HL-60 (cell line): ENCODE data around the gene PNPLA7.

Experiments
- DNase-seq, 2 experiments: peaks; one replicate each; pipeline ENCODE4 v3.0.0-alpha.2; 2010 to 2020; ENCODE audit warnings: low read depth in 1 of 2, low spot score in 1 of 2
- H3K27ac ChIP-seq: fragments of 250-450 bp; sonication (Bioruptor Pico); replicated peaks from 2 replicates; pipeline ENCODE4 v1.5.1; 2020; ENCODE audit warnings: mild to moderate bottlenecking, moderate library complexity
- H3K27me3 ChIP-seq: fragments of 250-450 bp; sonication (Bioruptor Pico); 2 replicates; pipeline ENCODE4 v1.5.1; 2021; ENCODE audit warnings: mild to moderate bottlenecking, moderate library complexity; ENCODE audit not compliant: insufficient read depth, poor library complexity, severe bottlenecking
- H3K4me3 ChIP-seq: replicated peaks from 2 replicates; pipeline ENCODE4 v1.5.1; 2011; ENCODE audit warnings: mild to moderate bottlenecking, control low read depth, low read length; ENCODE audit not compliant: insufficient read depth
- GABPA ChIP-seq: IDR thresholded peaks from 2 replicates; pipeline ENCODE4 v1.6.1; 2012; ENCODE audit warnings: low read depth
- POLR2AphosphoS5 ChIP-seq: IDR thresholded peaks from 2 replicates; pipeline ENCODE4 v1.6.1; 2012; ENCODE audit warnings: low read depth
- SPI1 ChIP-seq: IDR thresholded peaks from 2 replicates; pipeline ENCODE4 v1.6.1; 2012; ENCODE audit warnings: low read depth, mild to moderate bottlenecking, borderline replicate concordance
- TF ChIP-seq, protein P1 (sequence below): IDR thresholded peaks from one replicate; pipeline ENCODE4 v1.5.1; 2011; ENCODE audit warnings: low read length, control low read depth, inconsistent platforms; ENCODE audit not compliant: insufficient read depth
- TF ChIP-seq, protein P2 (sequence below): IDR thresholded peaks from 2 replicates; pipeline ENCODE4 v1.6.1; 2012; ENCODE audit warnings: low read depth; ENCODE audit not compliant: insufficient replicate concordance

PNPLA7 gene

DNA sequence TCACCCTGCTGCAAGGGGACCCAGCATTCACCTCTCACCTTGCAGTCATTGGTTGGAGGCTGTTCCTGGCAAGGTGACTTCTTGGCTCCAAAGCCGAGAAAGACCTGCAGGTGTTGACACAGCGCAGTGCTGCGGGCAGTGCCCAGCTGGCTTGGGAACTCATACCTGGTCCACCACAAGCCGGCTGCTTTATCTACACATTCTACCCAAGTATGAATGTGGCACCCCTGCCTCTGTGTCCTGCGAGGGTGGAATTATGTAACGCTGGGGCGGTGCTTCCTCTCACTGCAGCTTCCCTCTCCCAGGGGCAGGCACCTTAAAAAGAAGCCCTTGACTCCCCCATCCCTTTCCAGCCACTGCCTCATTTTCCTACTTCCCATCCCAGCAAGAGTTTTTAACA, 42.6 kb upstream of the PNPLA7 start:
- Histone ChIP-seq H3K27me3 (no peaks in the 10 kb centered on the region), H3K4me3 (no peak overlapping the region), H3K27ac (peak overlapping the region; percentile 31)
- TF ChIP-seq, protein P1, sequence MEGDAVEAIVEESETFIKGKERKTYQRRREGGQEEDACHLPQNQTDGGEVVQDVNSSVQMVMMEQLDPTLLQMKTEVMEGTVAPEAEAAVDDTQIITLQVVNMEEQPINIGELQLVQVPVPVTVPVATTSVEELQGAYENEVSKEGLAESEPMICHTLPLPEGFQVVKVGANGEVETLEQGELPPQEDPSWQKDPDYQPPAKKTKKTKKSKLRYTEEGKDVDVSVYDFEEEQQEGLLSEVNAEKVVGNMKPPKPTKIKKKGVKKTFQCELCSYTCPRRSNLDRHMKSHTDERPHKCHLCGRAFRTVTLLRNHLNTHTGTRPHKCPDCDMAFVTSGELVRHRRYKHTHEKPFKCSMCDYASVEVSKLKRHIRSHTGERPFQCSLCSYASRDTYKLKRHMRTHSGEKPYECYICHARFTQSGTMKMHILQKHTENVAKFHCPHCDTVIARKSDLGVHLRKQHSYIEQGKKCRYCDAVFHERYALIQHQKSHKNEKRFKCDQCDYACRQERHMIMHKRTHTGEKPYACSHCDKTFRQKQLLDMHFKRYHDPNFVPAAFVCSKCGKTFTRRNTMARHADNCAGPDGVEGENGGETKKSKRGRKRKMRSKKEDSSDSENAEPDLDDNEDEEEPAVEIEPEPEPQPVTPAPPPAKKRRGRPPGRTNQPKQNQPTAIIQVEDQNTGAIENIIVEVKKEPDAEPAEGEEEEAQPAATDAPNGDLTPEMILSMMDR: no peak
- TF ChIP-seq POLR2AphosphoS5 (no peak), SPI1 (peak; percentile 70; the same call in 1 of the 2 replicates), GABPA (no peak)
- peak; percentile 74 to 86 for DNase-seq

DNA sequence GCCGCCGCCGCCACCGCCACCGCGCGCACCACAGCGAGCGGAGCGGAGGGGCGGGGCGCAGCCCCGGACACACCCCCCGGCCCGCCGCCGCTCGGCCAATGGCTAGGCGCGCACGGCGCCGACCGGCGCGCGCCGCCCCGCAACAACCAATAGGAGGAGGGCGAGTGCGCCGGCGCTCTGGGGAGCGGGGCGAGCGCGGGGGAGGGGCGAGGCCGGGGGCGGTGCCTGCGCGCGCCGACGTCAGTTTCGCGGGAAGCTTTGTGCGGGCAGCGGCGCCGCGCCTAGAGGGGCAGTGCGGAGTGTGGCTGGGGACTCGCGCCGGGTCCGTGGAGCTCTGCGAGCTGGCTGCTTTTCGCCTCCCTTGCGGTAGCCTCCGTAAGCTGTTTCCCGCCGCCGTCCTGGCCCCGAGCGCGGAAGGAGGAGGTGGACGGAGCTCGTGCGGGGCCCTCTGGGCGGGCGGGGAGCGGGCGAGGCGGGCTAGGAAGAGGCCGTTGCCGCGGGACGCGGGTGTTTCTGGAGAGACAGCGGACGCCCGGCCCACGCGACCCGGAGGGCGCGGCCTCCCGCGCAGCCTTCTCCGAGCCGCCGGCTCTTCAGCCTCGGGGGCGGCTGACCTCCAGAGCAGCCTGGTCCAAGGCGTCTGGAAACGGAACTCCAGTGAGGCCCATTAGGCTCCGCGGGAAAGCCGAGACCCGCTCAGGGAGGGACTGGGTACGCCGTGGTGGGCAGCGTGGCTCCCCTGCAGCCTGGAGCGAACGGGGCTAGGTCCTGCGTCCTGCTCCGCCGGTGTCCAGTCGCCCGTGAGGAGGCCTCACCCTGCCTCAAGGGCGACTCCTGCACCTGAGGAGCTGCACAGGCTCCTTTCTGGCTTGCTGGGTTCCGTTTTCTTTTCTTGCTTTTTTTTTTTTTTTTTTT, 40.5 kb upstream of the PNPLA7 start, which contains the start of gene ZMYND19:
ZMYND19 (minus strand) TSS at position 44 of the 915 bp plus-strand sequence. CDS start 249 bp downstream, outside the sequence.
- Histone ChIP-seq H3K27ac (peak within 1 kb of the TSS; percentile 85), H3K4me3 (peak within 1 kb of the TSS; percentile 85), H3K27me3 (no peaks in the 10 kb centered on the region)
- TF ChIP-seq, protein P2, sequence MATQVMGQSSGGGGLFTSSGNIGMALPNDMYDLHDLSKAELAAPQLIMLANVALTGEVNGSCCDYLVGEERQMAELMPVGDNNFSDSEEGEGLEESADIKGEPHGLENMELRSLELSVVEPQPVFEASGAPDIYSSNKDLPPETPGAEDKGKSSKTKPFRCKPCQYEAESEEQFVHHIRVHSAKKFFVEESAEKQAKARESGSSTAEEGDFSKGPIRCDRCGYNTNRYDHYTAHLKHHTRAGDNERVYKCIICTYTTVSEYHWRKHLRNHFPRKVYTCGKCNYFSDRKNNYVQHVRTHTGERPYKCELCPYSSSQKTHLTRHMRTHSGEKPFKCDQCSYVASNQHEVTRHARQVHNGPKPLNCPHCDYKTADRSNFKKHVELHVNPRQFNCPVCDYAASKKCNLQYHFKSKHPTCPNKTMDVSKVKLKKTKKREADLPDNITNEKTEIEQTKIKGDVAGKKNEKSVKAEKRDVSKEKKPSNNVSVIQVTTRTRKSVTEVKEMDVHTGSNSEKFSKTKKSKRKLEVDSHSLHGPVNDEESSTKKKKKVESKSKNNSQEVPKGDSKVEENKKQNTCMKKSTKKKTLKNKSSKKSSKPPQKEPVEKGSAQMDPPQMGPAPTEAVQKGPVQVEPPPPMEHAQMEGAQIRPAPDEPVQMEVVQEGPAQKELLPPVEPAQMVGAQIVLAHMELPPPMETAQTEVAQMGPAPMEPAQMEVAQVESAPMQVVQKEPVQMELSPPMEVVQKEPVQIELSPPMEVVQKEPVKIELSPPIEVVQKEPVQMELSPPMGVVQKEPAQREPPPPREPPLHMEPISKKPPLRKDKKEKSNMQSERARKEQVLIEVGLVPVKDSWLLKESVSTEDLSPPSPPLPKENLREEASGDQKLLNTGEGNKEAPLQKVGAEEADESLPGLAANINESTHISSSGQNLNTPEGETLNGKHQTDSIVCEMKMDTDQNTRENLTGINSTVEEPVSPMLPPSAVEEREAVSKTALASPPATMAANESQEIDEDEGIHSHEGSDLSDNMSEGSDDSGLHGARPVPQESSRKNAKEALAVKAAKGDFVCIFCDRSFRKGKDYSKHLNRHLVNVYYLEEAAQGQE: no peak
- TF ChIP-seq GABPA (no peak), POLR2AphosphoS5 (peak; percentile 31; the same call in 1 of the 2 replicates), SPI1 (peak; percentile 60; the same call in 1 of the 2 replicates)
- TF ChIP-seq, protein P1: no peak
- peak; percentile 77 to 80 for DNase-seq

DNA sequence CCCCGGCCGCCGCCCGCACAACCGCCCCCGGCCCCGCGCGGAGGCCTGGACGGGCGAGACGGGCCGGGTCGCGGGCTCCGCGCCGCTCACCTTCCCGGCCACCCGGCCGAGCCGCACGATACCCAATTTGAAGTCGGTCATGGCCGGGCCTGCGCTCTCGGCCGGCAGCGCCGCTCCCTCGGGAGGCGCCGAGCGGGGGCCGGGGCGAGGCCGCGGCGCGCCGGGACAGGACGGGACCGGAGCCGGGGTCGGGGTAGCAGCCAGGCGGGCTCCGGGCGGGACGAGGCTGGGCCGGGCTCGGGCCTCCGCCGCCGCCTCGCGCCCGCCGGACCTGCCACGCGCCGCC, 39.9 kb upstream of the PNPLA7 start:
- DNase-seq: no peak
- H3K4me3 ChIP-seq: peak overlapping the region; percentile 82
- H3K27ac ChIP-seq: no peak overlapping the region
- no peak for TF ChIP-seq SPI1
- TF ChIP-seq GABPA: no peak
- TF ChIP-seq, protein P2: no peak
- no peak for TF ChIP-seq POLR2AphosphoS5
- TF ChIP-seq, protein P1: no peak
- no peaks in the 10 kb centered on the region for H3K27me3 ChIP-seq
